ENCODE data around the gene THAP10. TPM values are rescaled to one million over a fixed set of nuclear protein-coding genes. Genes with fewer than 3 reads are reported as not detected.
"Not testable (repeated sequence)": the region's sequence is repeated elsewhere in the genome, so short reads cannot be mapped to it uniquely, and the experiment has no call there.

Gene THAP10
- total and polyA plus RNA-seq, 2 experiments from 2014 or later: 5.9 to 6.4 TPM

- in situ Hi-C loops (cut with MboI): no loop called here
Observed at GRCh38 chr15:70876683-70877082, 15.6 kb downstream of the THAP10 start.

GRCh38 chr15:70876011-70876410 is 16.2 kb downstream of the THAP10 start:
- in situ Hi-C loops (cut with MboI): no loop called here
- DNase-seq: no peak
- no peak overlapping the region for H3K4me2 ChIP-seq (ENCODE audit: unreplicated experiment)
- H3K9me2 ChIP-seq (ENCODE audit: insufficient read depth): no peaks in the 10 kb centered on the region
- H3K79me2 ChIP-seq (ENCODE audit: insufficient read depth): no peaks in the 10 kb centered on the region
- H3K4me3 ChIP-seq: no peak overlapping the region
- no peaks in the 10 kb centered on the region for H3K9me3 ChIP-seq (ENCODE audit: low read depth)
- H3K27ac ChIP-seq: no peak overlapping the region
- WGBS, 2 experiments (ENCODE audit: low coverage in 1 of 2, low lambda C conversion rate in 2 of 2, missing lambda C conversion rate in 2 of 2): 50 to 52% methylated on average over 3 of the region's 3 CpGs
- no peak overlapping the region for H3K9ac ChIP-seq
- peaks cover 16% of the 10 kb centered on the region for H3K4me1 ChIP-seq (ENCODE audit: insufficient read depth)
- H3K36me3 ChIP-seq (ENCODE audit: low read depth): no peaks in the 10 kb centered on the region
- no peak overlapping the region for H2AFZ ChIP-seq
- peaks cover 24% of the 10 kb centered on the region for H3F3A ChIP-seq (ENCODE audit: insufficient read depth)
- H4K20me1 ChIP-seq (ENCODE audit: insufficient read depth): no peaks in the 10 kb centered on the region
- H3K27me3 ChIP-seq (replicated peaks; ENCODE audit: insufficient read depth): no peaks in the 10 kb centered on the region
- TF ChIP-seq EZH2 (IDR thresholded peaks at IDR 0.05; ENCODE audit: insufficient read depth, poor library complexity, severe bottlenecking) (no peak), EZH2phosphoT487 (IDR thresholded peaks at IDR 0.05; ENCODE audit: insufficient read depth, low read depth) (no peak)

More at GRCh38 chr15:70876683-70877082, 15.6 kb downstream of the THAP10 start:
- no peak overlapping the region for H2AFZ ChIP-seq
- DNase-seq: no peak
- H3K79me2 ChIP-seq (ENCODE audit: insufficient read depth): no peaks in the 10 kb centered on the region
- peaks cover 16% of the 10 kb centered on the region for H3K4me1 ChIP-seq (ENCODE audit: insufficient read depth)
- H4K20me1 ChIP-seq (ENCODE audit: insufficient read depth): no peaks in the 10 kb centered on the region
- H3F3A ChIP-seq (ENCODE audit: insufficient read depth): peaks cover 24% of the 10 kb centered on the region
- H3K36me3 ChIP-seq (ENCODE audit: low read depth): no peaks in the 10 kb centered on the region
- H3K27me3 ChIP-seq (replicated peaks; ENCODE audit: insufficient read depth): no peaks in the 10 kb centered on the region
- no peak overlapping the region for H3K4me3 ChIP-seq
- H3K9me2 ChIP-seq (ENCODE audit: insufficient read depth): no peaks in the 10 kb centered on the region
- H3K27ac ChIP-seq: no peak overlapping the region
- H3K9ac ChIP-seq: no peak overlapping the region
- no peaks in the 10 kb centered on the region for H3K9me3 ChIP-seq (ENCODE audit: low read depth)
- TF ChIP-seq EZH2 (IDR thresholded peaks at IDR 0.05; ENCODE audit: insufficient read depth, poor library complexity, severe bottlenecking) (no peak), EZH2phosphoT487 (IDR thresholded peaks at IDR 0.05; ENCODE audit: insufficient read depth, low read depth) (no peak)
- WGBS, 2 experiments (ENCODE audit: low coverage in 1 of 2, low lambda C conversion rate in 2 of 2, missing lambda C conversion rate in 2 of 2): 83 to 92% methylated on average over 2 of the region's 2 CpGs
- H3K4me2 ChIP-seq (ENCODE audit: unreplicated experiment): no peak overlapping the region

DNA sequence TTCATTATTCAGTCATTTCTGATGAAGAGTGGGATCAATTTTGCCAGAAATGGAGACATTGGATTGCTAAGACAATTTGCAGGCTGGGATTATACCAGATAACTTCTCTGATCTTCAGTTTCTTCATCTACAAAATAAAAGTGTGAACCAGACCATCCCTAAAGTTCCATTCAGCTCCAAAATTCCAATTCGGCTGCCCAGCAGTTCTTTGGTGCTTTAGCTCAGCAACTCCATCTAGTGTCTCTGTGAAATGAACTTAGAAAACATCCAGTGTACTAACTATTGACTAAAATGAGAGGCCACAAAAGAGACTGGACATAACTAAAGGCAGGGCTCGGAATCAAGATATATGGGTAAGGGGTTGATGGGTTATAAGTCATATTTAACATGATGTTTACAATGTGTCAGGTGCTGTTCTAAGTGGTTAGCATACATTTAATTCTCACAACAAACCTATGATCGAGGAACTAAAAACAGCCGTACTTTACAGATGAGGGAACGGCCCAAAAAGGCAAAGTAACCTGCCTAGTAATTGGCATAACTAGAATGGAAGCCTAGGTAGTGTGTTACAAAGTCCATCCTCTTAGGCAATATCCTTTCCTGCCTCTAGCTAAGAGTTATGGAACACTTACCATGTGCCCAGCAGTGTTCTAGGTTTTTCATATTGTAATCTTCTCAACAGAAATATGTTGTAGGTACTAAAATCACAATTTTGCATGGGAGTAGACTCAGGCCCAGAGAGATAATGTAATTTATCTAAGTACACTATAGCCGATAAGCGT is 17.0 kb downstream of the THAP10 start:
- H3K27ac ChIP-seq: no peak overlapping the region
- H3K4me1 ChIP-seq (ENCODE audit: insufficient read depth): peaks cover 22% of the 10 kb centered on the region
- peaks cover 25% of the 10 kb centered on the region for H3F3A ChIP-seq (ENCODE audit: insufficient read depth)
- H4K20me1 ChIP-seq (ENCODE audit: insufficient read depth): no peaks in the 10 kb centered on the region
- TF ChIP-seq EZH2phosphoT487 (IDR thresholded peaks at IDR 0.05; ENCODE audit: insufficient read depth, low read depth) (no peak), EZH2 (IDR thresholded peaks at IDR 0.05; ENCODE audit: insufficient read depth, poor library complexity, severe bottlenecking) (no peak)
- in situ Hi-C loops (cut with MboI): no loop called here
- H3K79me2 ChIP-seq (ENCODE audit: insufficient read depth): no peaks in the 10 kb centered on the region
- H3K9ac ChIP-seq: no peak overlapping the region
- no peaks in the 10 kb centered on the region for H3K27me3 ChIP-seq (replicated peaks; ENCODE audit: insufficient read depth)
- no peak overlapping the region for H3K4me3 ChIP-seq
- no peaks in the 10 kb centered on the region for H3K36me3 ChIP-seq (ENCODE audit: low read depth)
- no peaks in the 10 kb centered on the region for H3K9me3 ChIP-seq (ENCODE audit: low read depth)
- peak overlapping the region; percentile 67 for H2AFZ ChIP-seq
- H3K4me2 ChIP-seq (ENCODE audit: unreplicated experiment): no peak overlapping the region
- DNase-seq: peak; percentile 68
- no peaks in the 10 kb centered on the region for H3K9me2 ChIP-seq (ENCODE audit: insufficient read depth)
- 72 to 74% methylated on average over 7 of the region's 7 CpGs for WGBS, 2 experiments (ENCODE audit: low coverage in 1 of 2, low lambda C conversion rate in 2 of 2, missing lambda C conversion rate in 2 of 2)

GRCh38 chr15:70873232-70874054 is 18.8 kb downstream of the THAP10 start:
- DNase-seq: no peak

DNA sequence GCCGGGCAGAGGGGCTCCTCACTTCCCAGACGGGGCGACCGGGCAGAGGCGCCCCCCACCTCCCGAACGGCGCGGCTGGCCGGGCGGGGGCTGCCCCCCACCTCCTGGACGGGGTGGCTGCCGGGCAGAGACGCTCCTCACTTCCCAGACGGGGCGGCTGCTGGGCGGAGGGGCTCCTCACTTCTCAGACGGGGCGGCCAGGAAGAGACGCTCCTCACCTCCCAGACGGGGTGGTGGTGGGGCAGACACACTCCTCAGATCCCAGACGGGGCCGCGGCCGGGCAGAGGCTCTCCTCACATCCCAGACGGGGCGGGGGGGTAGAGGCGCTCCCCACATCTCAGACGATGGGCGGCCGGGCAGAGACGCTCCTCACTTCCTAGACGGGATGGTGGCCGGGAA is 20.7 kb downstream of the THAP10 start:
- H3K9me3 ChIP-seq (ENCODE audit: low read depth); H3K9me2 ChIP-seq (ENCODE audit: insufficient read depth); H3K27me3 ChIP-seq (replicated peaks; ENCODE audit: insufficient read depth); in situ Hi-C loops (cut with MboI); H3K4me2 ChIP-seq (ENCODE audit: unreplicated experiment); H3K27ac ChIP-seq; H3K4me3 ChIP-seq; H3K36me3 ChIP-seq (ENCODE audit: low read depth); H4K20me1 ChIP-seq (ENCODE audit: insufficient read depth); H3K9ac ChIP-seq; H2AFZ ChIP-seq; DNase-seq; H3K79me2 ChIP-seq (ENCODE audit: insufficient read depth): not testable (repeated sequence)
- 84 to 93% methylated on average over 10 to 34 of the region's 34 CpGs for WGBS, 2 experiments (ENCODE audit: low coverage in 1 of 2, low lambda C conversion rate in 2 of 2, missing lambda C conversion rate in 2 of 2)
- peaks cover 25% of the 10 kb centered on the region for H3F3A ChIP-seq (ENCODE audit: insufficient read depth)
- peaks cover 37% of the 10 kb centered on the region for H3K4me1 ChIP-seq (ENCODE audit: insufficient read depth)

More at GRCh38 chr15:70873232-70874054, 18.8 kb downstream of the THAP10 start:
- TF ChIP-seq EZH2phosphoT487 (IDR thresholded peaks at IDR 0.05; ENCODE audit: insufficient read depth, low read depth): no peak
- no peak for TF ChIP-seq EZH2 (IDR thresholded peaks at IDR 0.05; ENCODE audit: insufficient read depth, poor library complexity, severe bottlenecking)
- Histone ChIP-seq H3K36me3 (ENCODE audit: low read depth) (no peaks in the 10 kb centered on the region), H3K9me2 (ENCODE audit: insufficient read depth) (no peaks in the 10 kb centered on the region), H2AFZ (no peak overlapping the region), H3K4me3 (no peak overlapping the region), H3K4me1 (ENCODE audit: insufficient read depth) (peaks cover 22% of the 10 kb centered on the region), H3K4me2 (ENCODE audit: unreplicated experiment) (no peak overlapping the region), H3K27me3 (replicated peaks; ENCODE audit: insufficient read depth) (no peaks in the 10 kb centered on the region), H3F3A (ENCODE audit: insufficient read depth) (peaks cover 16% of the 10 kb centered on the region; the same call in 1 of the 2 replicates), H3K9ac (no peak overlapping the region), H4K20me1 (ENCODE audit: insufficient read depth) (no peaks in the 10 kb centered on the region), H3K79me2 (ENCODE audit: insufficient read depth) (no peaks in the 10 kb centered on the region), H3K9me3 (ENCODE audit: low read depth) (no peaks in the 10 kb centered on the region), H3K27ac (no peak overlapping the region)
- in situ Hi-C loops (cut with MboI): no loop called here
- WGBS, 2 experiments (ENCODE audit: low coverage in 1 of 2, low lambda C conversion rate in 2 of 2, missing lambda C conversion rate in 2 of 2): 88 to 90% methylated on average over 2 of the region's 2 CpGs
